CD4-positive, alpha-beta T cell treated with Interleukin-17A for 1 hour (primary cell): ENCODE data around the gene VDAC1.
A peak's percentile ranks its signal among the peaks of the same experiment; 100 is the strongest.

Source experiments
- DNase-seq: peaks from one replicate; pipeline ENCODE4 v3.0.0-alpha.2; 2020

VDAC1 gene

GRCh38 chr5:134024811-134025210, 20.0 kb upstream of the VDAC1 start:
- no peak for DNase-seq

- DNase-seq: no peak
Measured at GRCh38 chr5:134022333-134022732, 17.6 kb upstream of the VDAC1 start.

- DNase-seq: no peak
Measured at GRCh38 chr5:134020188-134020587, 15.4 kb upstream of the VDAC1 start.

GRCh38 chr5:134019636-134020035, 14.9 kb upstream of the VDAC1 start:
- DNase-seq: no peak

- DNase-seq: no peak
Measured at GRCh38 chr5:134018986-134019316, 14.2 kb upstream of the VDAC1 start.

GRCh38 chr5:134018154-134018985, 13.6 kb upstream of the VDAC1 start:
- DNase-seq: no peak

- DNase-seq: no peak
Measured at GRCh38 chr5:134008266-134008749, 3.5 kb upstream of the VDAC1 start.

- no peak for DNase-seq
Measured at GRCh38 chr5:134007581-134008265, 2.9 kb upstream of the VDAC1 start.

GRCh38 chr5:134006115-134006514, 1.3 kb upstream of the VDAC1 start:
- DNase-seq: no peak

GRCh38 chr5:134005417-134006061, 764 bp upstream of the VDAC1 start:
- no peak for DNase-seq

GRCh38 chr5:134003817-134004625, 754 bp downstream of the VDAC1 start:
- peak; percentile 58 for DNase-seq

- no peak for DNase-seq
Measured at GRCh38 chr5:134003064-134003816, 1.5 kb downstream of the VDAC1 start.

GRCh38 chr5:134001938-134002731, 2.6 kb downstream of the VDAC1 start:
- no peak for DNase-seq

- no peak for DNase-seq
Measured at GRCh38 chr5:134000696-134001453, 3.9 kb downstream of the VDAC1 start.

- DNase-seq: no peak
Measured at GRCh38 chr5:134000091-134000511, 4.7 kb downstream of the VDAC1 start.

- no peak for DNase-seq
Measured at GRCh38 chr5:133998807-133999206, 6.0 kb downstream of the VDAC1 start.

GRCh38 chr5:133998042-133998441, 6.7 kb downstream of the VDAC1 start:
- no peak for DNase-seq

- DNase-seq: peak; percentile 28
Measured at GRCh38 chr5:133996683-133997252, 8.0 kb downstream of the VDAC1 start.

- no peak for DNase-seq
Measured at GRCh38 chr5:133995883-133996563, 8.8 kb downstream of the VDAC1 start.

- DNase-seq: no peak
Measured at GRCh38 chr5:133995341-133995740, 9.4 kb downstream of the VDAC1 start.
